Activated CD4-positive, alpha-beta T cell treated with anti-CD3 and anti-CD28 coated beads for 4 hours (primary cell): Measurements from ENCODE around the gene F2.

Experiments
- DNase-seq, 2 donors: peaks; one replicate each; pipeline ENCODE4 v3.0.0-alpha.2; 2020

F2 gene

DNA sequence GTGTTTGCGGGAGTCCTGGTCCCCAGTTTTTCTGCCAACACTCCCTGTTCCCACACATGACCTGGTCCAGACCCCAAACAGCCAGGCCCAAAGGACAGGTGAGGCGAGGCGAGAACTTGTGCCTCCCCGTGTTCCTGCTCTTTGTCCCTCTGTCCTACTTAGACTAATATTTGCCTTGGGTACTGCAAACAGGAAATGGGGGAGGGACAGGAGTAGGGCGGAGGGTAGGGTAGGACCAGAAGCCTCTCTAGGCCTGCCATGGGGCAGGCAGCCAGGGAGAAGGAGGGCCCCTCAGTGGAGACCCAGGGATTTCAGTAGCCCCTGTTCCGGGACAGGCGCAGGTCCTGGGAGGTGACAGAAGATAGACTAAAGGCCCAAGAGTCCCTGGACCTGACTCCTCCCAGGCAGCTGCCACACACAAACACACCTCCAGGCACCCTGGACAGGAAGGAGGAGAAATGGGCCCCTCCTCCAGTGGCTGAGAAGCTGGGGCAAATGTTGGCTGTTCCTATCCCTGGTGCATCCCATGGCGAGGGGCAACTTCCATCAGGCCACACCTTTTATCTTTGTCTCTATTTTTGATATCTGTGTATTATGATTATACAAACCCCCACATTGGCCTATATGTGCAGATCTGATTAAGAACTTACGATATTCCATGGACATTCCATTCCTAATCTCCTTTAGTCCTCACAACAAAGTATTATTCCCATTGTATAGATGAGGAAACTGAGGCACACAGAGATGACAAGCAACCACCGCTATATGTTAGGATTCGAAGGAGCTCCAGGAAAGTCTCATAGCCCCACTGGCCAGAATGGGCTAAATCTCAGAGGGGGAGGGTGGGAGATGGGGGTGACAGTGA, 626 bp upstream of the F2 start:
- DNase-seq = no peak

DNA sequence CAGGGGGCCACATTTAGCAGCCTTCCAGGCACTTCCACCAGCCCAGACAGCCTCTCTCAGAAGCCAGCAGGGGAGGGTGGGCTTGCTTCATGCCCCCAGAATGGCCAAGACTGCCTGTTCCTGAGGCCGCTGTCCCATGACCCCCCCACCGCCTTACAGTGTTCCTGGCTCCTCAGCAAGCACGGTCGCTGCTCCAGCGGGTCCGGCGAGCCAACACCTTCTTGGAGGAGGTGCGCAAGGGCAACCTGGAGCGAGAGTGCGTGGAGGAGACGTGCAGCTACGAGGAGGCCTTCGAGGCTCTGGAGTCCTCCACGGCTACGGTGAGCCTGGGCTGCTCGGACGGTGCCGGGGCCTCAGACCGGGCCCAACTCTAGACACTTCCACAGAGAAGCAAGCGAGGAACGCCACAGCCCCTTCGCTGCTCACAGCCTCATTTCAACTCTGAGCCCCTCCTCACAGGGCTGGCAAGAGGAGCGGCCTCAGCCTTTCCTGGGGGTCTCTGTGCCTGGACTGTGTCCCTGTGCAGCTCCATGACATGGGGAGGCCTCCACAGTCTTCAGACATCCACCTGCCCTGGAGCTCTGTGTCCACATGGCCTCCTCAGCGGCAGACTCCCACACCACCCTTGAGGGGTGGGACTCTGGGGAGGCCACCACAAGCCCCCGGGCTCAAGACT, 668 bp downstream of the F2 start:
- DNase-seq = no peak

DNA sequence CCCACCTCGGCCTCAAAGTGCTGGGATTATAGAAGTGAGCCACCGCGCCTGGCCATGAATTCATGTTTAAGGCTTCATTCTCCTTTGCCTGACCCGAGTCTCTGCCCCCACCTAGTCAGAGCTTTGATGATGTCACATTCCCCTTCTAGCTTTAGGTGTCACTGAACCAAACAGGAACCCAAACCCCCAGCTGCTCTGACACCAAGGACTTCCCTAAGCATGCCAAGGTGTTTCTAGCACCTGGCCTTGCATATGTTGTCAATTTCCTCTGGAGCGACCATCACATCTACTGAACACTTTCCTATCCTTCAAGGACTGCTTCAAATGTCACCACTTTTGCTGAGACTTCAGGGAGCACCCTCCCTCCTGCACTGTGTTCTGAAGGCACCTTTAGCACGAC, 2.3 kb downstream of the F2 start:
- no peak for DNase-seq

DNA sequence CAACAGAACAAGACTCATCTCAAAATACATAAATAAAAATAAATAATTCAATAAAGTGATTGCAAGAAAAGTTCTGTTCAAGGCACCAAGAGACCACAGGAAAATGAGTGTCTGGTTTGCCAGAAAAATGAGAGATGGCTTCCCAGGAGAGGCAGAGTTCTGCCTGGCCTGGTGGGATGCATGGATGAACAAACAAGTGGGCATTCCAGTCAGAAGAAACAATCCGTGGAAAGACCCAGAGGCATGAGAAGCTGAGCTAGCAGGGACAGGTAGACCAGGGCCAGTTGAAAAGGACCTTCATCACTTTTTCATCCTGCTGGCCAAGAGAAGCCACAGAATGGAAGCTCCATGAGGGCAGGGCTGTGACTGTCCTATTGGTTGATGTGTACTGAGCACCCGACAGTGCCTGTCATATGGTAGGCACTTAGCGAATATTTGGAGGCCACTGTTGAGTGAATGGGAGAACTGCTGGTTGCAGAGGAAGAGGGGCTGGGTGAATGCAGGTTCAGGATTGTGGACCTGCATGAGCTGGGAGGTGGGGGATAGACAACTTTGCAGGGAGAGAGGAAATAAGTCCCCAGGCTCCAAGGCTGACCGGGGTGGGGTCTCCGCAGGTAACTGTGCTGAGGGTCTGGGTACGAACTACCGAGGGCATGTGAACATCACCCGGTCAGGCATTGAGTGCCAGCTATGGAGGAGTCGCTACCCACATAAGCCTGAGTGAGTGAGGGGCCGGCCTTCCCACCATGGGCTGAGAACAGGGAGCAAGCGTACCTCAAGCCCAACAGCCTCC, 3.7 kb downstream of the F2 start:
- DNase-seq = no peak

DNA sequence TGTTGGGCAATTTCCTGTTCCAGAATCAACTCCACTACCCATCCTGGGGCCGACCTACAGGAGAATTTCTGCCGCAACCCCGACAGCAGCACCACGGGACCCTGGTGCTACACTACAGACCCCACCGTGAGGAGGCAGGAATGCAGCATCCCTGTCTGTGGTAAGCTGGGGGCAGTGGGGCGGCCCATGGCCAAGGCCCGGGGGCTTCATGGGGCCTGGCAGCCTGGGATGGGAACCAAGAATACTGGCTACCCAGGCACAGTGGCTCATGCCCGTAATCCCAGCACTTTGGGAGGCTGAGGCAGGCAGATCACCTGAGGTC, 4.3 kb downstream of the F2 start:
- no peak for DNase-seq

DNA sequence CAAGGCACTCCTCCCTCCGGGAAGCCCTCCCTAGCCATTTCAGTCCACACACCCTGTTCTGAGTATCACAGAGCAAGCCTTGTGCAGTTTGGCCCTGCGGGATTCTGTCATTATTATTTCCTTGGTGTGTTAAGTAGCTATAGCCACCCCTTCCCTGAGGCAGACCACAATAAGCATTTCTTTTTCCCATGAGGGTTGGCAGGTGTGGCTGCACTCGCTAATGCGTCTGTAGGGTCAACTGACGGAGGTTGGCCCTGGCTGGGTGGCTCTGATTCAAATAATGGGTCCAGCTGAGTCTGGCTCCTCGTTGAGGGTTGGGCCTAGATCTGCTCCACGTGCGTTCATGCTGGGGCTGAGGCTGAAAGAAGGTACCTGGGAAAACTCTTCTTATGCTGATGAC, 5.1 kb downstream of the F2 start:
- no peak for DNase-seq

DNA sequence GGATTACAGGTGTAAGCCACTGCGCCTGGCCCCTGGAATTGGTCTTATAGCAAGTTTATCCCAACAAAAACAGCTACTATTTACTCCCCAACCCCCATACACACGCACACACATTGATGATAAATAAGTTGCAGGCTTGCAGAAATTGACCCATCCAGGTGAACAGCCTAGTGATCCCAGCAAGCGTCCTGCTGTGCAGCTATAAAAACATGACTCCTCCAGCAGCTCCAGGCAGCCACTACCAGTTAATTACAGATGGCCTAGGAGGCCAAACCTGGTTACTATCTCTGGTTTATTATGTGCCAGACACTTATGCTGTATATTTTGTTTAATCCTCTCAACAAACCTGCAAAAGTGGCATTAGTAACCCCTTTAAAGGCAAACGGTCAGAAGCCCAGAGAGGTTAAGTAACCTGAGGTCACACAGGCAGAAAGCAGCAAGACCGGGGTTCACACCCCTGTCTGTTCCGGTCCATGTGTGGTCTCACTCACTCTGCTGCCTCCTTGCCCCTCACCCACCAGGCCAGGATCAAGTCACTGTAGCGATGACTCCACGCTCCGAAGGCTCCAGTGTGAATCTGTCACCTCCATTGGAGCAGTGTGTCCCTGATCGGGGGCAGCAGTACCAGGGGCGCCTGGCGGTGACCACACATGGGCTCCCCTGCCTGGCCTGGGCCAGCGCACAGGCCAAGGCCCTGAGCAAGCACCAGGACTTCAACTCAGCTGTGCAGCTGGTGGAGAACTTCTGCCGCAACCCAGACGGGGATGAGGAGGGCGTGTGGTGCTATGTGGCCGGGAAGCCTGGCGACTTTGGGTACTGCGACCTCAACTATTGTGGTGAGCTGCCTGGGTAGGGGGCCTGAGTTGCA, 6.6 kb downstream of the F2 start:
- no peak for DNase-seq

DNA sequence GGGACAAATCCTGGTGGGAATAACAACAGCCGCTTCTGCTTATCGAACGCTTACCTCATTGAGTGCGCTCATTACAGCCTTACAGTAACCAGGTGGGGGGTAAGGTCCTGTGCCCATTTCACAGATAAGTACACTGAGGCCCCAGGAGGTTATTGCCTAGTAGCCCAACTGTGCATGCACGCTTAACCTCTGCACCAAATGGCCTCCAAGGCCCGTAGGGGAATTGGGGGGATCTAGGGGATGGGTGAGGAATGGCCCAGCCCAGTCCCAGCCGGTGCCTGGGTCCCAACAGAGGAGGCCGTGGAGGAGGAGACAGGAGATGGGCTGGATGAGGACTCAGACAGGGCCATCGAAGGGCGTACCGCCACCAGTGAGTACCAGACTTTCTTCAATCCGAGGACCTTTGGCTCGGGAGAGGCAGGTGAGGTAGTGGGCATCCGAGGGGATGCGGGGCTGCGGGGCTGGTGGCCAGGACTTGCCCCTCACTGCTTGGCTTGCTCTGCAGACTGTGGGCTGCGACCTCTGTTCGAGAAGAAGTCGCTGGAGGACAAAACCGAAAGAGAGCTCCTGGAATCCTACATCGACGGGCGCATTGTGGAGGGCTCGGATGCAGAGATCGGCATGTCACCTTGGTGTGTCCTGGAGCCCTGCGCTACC, 7.3 kb downstream of the F2 start:
- DNase-seq = no peak

DNA sequence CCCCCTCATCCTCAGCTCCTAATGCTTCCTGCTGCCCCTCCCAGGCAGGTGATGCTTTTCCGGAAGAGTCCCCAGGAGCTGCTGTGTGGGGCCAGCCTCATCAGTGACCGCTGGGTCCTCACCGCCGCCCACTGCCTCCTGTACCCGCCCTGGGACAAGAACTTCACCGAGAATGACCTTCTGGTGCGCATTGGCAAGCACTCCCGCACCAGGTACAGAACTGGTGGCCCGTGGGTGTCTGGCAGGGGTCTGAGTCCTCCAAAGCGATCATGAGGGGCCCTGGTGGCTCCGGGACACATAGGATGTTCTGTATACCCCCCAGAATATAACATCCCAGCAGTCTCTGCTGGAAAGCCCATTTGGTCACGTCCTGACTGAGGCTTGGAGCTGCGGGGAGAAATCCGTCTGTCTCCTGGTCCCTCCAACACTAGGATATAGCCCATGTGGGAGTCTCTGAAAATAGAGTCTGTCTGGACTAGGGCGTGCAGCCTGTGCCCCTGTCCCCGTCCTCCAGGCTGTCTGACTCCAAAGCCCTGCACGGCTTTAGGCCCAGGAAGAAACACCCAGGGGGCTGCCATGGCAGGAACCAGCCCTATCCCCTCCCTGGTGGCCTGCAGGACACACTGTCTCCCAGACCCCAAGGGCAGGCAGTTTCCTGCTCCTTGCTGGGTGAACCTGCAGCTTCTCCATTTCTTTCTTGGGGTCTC, 9.1 kb downstream of the F2 start:
- DNase-seq = no peak

DNA sequence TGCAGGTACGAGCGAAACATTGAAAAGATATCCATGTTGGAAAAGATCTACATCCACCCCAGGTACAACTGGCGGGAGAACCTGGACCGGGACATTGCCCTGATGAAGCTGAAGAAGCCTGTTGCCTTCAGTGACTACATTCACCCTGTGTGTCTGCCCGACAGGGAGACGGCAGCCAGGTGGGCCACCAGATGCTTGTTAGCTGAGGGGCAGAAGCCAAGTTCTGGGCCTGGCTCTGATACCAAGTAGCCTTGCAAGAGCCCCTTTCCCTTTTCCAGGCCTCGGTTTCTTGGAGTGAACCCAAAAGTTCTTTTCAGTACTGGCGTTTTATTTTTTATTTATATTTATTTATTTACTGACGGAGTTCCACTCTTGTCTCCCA, 9.6 kb downstream of the F2 start:
- DNase-seq = no peak

DNA sequence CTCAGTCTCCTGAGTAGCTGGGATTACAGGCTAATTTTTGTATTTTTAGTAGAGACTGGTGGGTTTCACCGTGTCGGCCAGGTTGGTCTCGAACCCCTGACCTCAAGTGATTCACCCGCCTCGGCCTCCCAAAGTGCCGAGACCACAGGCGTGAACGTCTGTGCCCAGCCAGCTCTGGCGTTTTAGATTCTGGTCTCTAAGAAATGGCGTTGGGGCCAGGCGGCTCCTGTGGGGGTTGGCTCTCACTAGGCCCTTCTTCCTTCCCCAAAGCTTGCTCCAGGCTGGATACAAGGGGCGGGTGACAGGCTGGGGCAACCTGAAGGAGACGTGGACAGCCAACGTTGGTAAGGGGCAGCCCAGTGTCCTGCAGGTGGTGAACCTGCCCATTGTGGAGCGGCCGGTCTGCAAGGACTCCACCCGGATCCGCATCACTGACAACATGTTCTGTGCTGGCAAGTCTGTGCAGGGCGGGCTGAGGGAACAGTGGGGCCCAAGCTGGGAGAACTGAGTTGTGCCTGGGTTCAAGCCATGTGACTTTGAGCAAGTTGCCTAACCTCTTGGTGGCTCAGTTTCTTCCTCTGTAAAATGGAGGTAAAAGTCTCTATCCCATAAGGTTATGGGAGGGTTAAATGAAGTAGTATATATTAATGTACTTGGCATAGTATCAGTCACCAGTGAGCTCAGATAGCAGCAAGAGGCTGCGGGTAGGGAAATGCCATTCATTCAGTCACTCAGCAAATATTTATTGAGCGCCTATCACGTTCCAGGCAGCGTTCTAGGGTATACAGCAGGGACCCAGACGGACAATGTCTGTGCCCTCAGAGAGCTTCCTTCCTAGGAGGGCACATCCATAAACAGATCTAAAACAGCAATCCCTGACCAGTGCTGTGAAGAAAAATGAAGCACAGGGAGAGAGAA, 10.4 kb downstream of the F2 start:
- DNase-seq = no peak

DNA sequence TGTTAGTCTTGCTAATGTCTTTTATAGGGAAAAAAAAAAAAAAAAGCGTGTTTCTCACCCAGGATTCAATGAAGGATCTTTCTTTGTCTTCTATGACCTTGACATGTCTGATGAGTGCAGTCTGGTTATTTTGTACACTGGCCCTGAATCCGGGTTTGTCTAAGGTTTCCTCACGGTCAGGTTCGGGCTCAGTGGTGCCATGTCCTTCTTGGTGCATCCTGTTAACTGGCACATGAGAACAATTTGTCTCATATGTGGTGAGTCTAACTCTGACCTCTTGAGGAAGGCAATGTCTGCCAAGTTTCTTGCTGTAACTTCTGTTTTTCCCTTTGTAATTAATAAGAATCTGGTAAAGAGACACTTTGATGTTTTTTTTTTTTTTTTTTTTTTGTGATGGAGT, 12.5 kb downstream of the F2 start:
- no peak for DNase-seq

DNA sequence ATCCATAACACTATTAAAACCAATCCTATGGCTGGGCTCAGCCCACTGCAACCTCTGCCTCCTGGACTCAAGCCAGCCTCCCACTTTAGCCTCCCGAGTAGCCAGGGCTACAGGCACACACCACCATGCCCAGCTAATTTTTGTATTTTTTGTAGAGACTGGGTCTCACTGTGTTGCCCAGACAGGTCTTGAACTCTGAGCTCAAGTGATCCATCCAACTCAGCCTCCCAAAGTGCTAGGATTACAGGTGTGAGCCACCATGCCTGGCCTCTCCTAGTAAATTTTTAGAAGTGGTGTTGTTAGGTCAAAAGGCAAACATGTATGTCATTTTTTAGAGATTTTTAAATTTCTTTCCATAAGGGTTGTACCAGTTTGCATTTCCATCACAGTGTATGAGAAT, 14.2 kb downstream of the F2 start:
- DNase-seq = no peak

DNA sequence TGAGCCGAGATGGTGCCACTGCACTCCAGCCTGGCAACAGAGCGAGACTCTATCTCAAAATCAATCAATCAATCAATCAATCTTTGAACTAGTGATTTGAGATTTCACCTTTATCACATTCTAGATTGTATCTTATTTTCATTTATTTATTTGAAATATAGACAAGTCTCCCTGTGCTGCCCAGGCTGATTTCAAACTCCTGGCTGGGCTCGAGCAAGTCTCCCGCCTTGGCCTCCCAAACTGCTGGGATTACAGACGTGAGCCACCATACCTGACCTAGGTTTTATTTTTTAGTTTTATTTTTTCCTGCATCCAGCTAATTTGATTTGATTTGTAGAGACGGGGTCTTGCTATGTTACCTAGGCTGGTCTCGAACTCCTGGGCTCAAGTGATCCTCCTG, 17.1 kb downstream of the F2 start:
- no peak for DNase-seq

DNA sequence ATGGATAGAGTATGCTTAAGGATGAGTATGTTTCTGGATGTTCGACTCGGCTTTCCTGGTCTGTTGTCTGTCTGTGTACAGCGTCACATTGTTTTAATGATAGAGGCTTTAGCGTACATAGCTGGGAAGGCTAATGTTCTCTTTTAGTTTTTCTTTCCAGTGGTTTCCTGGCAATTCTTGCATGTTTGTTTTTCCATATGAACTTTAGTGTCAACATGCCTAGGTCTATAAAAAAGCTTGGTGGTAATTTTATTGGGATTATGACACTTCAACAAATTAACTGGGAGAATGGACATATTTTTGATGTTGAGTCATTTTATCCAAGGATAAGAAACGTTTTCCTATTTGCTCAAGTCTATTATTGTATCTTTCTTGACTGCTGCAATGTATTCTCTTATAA, 17.6 kb downstream of the F2 start:
- no peak for DNase-seq

DNA sequence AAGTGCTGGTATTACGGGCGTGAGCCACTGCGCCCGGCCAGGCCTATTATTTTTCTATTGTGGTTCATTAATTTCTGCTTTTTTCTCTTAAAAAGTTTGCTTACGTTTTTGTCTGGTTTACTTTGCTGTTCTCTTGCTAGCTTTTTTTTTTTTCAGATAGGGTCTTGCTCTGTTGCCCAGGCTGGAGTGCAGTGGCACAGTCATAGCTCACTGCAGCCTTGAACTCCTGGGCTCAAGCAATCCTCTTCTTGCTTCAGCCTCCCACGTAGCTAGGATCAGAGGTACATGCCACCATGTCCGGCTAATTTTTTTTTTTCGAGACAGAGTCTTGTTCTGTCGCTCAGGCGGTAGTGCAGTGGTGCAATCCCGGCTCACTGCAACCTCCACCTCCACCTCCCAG, 18.7 kb downstream of the F2 start:
- no peak for DNase-seq

DNA sequence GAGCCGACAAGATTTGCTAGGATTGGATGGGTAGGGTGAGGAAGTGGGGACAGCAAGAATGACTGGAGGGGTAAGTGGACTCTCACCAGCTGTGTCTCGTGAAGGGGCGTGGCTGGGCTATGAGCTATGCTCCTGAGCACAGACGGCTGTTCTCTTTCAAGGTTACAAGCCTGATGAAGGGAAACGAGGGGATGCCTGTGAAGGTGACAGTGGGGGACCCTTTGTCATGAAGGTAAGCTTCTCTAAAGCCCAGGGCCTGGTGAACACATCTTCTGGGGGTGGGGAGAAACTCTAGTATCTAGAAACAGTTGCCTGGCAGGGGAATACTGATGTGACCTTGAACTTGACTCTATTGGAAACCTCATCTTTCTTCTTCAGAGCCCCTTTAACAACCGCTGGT, 19.9 kb downstream of the F2 start:
- no peak for DNase-seq

DNA sequence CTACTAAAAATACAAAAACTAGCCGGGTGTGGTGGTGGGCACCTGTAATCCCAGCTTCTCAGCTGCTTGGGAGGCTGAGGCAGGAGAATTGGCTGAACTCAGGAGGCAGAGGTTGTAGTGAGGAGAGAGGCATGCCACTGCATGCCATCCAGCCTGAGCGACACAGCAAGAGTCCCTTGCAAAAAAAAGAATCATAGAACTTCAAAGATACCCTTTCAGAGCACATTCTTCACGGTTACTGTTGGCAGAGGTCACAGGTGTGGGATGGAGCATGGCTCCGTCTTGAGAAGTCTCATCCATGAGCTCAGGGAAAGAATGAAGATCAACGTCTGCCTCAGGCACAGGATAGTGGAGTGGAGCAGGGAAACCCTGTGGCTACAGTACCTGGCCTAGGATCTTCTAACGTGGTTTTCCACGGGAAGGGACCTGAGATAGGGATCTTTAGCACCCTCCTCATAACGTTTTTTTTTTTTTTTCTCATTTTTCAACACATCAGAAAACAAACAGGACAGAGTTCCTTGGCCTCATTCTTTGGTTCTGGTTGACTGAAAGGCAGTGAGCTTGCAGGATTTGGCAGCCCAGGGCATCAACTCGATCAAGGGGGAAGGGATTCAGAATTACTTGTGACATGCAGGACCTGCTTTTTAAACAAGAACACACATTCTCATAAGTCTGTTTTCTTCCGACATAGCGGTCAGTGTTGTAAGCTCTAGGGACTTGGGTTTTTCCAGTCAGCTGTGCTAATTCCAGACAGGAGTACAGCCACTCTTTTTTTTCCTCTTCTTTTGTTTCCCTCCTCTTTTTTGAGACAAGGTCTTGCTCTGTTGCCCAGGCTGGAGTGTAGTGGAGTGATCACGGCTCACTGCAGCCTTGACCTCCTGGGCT, 22.8 kb downstream of the F2 start:
- no peak for DNase-seq

DNA sequence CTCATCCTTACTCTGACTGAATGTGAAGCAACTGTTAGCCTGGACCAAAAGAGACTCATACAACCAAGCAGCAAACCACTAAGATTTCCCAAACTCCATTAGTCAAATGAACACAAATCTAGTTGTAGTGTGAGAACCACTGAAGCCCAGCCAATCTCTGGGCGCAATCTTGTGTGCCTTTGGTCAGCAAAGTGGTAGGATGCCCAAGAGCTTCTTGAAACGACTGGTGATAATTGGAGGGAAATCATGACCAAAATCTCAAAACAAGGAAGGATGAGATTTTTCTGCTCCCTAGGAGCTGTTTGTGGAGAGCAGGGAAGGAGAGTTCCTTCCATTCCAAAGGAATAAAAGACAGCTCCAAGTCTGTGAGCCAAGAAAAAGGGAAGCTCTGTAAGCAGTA, 24.0 kb downstream of the F2 start:
- DNase-seq = no peak
